Activated naive CD4-positive, alpha-beta T cell treated with anti-CD3 and anti-CD28 coated beads, Interleukin-2, amount 50 U/mL, for 72 hours (primary cell): Measurements from ENCODE around the gene WNT3. TPM values are rescaled to one million over a fixed set of nuclear protein-coding genes. Genes with fewer than 3 reads are reported as not detected.

Experiments
- ATAC-seq, 2 donors: fragments of 150-1000 bp; cut with Tn5 transposase; 2 replicates each; pipeline ENCODE4 v1.10.0; 2021; ENCODE audit warnings: mild to moderate bottlenecking in 2 of 2, moderate library complexity in 2 of 2
- DNase-seq, 2 donors: peaks; one replicate each; pipeline ENCODE4 v3.0.0; 2021 to 2022; ENCODE audit warnings: low spot score in 2 of 2
- H3K27ac Mint-ChIP-seq, 2 donors: one replicate each; pipeline ENCODE4 v1.8.0; 2022; ENCODE audit warnings: mild to moderate bottlenecking in 2 of 2, mixed read lengths in 2 of 2
- H3K36me3 Mint-ChIP-seq, 2 donors: one replicate each; pipeline ENCODE4 v1.8.0; 2022; ENCODE audit warnings: mixed read lengths in 2 of 2
- H3K9me3 Mint-ChIP-seq, 2 donors: one replicate each; pipeline ENCODE4 v1.8.0; 2022; ENCODE audit warnings: mixed read lengths in 2 of 2
- total RNA-seq, 2 donors: library from RNA; stranded (reverse); gene quantifications; one replicate each; pipeline ENCODE4 v1.2.3, GENCODE V29; 2022

The WNT3 gene
- total RNA-seq = under 1 TPM in 1 of 2 donors, not detected in 1; 0.16 TPM

GRCh38 chr17:46818316-46818928, at the start of gene WNT3:
WNT3 (minus strand) TSS chr17:46818692; CDS start chr17:46818597, 95 bp downstream.
- no peak within 1 kb of the TSS for H3K27ac Mint-ChIP-seq
- H3K36me3 Mint-ChIP-seq = peaks cover 8 to 13% of the 10 kb centered on the region in 2 donors
- no peaks in the 10 kb centered on the region for H3K9me3 Mint-ChIP-seq
- ATAC-seq (peak; percentile 76 to 83), DNase-seq (peak in 1 of 2 donors; percentile 56)

GRCh38 chr17:46866747-46867146, 48.3 kb upstream of the WNT3 start:
- DNase-seq (no peak), ATAC-seq (no peak)
- Mint-ChIP-seq H3K27ac (no peak overlapping the region), H3K9me3 (no peaks in the 10 kb centered on the region), H3K36me3 (no peaks in the 10 kb centered on the region)

- DNase-seq (no peak), ATAC-seq (no peak)
- Mint-ChIP-seq H3K36me3 (no peaks in the 10 kb centered on the region), H3K9me3 (no peaks in the 10 kb centered on the region), H3K27ac (no peak overlapping the region)
These were observed 47.8 kb upstream of the WNT3 start for GRCh38 chr17:46866325-46866724.

- Mint-ChIP-seq H3K9me3 (no peaks in the 10 kb centered on the region), H3K36me3 (no peaks in the 10 kb centered on the region), H3K27ac (no peak overlapping the region)
- ATAC-seq (no peak), DNase-seq (no peak)
These were observed 46.6 kb upstream of the WNT3 start for GRCh38 chr17:46865100-46865499.

GRCh38 chr17:46863383-46864121, 45.1 kb upstream of the WNT3 start:
- Mint-ChIP-seq H3K9me3 (no peaks in the 10 kb centered on the region), H3K36me3 (no peaks in the 10 kb centered on the region), H3K27ac (peak overlapping the region in 1 of 2 donors; percentile 22)
- ATAC-seq (no peak), DNase-seq (no peak)

- ATAC-seq (no peak), DNase-seq (no peak)
- no peaks in the 10 kb centered on the region for H3K36me3 Mint-ChIP-seq
- H3K9me3 Mint-ChIP-seq = no peaks in the 10 kb centered on the region
- no peak overlapping the region for H3K27ac Mint-ChIP-seq
These were observed 44.5 kb upstream of the WNT3 start for GRCh38 chr17:46862949-46863348.

- no peak for DNase-seq
- Mint-ChIP-seq H3K27ac (no peak overlapping the region), H3K36me3 (no peaks in the 10 kb centered on the region), H3K9me3 (no peaks in the 10 kb centered on the region)
- ATAC-seq = no peak
These were observed 41.5 kb upstream of the WNT3 start for GRCh38 chr17:46859996-46860395.

GRCh38 chr17:46857600-46857999, 39.1 kb upstream of the WNT3 start:
- DNase-seq (no peak), ATAC-seq (no peak)
- no peak overlapping the region for H3K27ac Mint-ChIP-seq
- H3K36me3 Mint-ChIP-seq = no peaks in the 10 kb centered on the region
- H3K9me3 Mint-ChIP-seq = no peaks in the 10 kb centered on the region

GRCh38 chr17:46854948-46855347, 36.5 kb upstream of the WNT3 start:
- H3K9me3 Mint-ChIP-seq = no peaks in the 10 kb centered on the region
- H3K36me3 Mint-ChIP-seq = no peaks in the 10 kb centered on the region
- no peak for DNase-seq
- no peak overlapping the region for H3K27ac Mint-ChIP-seq
- ATAC-seq = no peak

GRCh38 chr17:46854515-46854914, 36.0 kb upstream of the WNT3 start:
- no peaks in the 10 kb centered on the region for H3K36me3 Mint-ChIP-seq
- H3K27ac Mint-ChIP-seq = no peak overlapping the region
- ATAC-seq = no peak
- H3K9me3 Mint-ChIP-seq = no peaks in the 10 kb centered on the region
- no peak for DNase-seq

GRCh38 chr17:46853896-46854444, 35.5 kb upstream of the WNT3 start:
- Mint-ChIP-seq H3K9me3 (no peaks in the 10 kb centered on the region), H3K36me3 (no peaks in the 10 kb centered on the region), H3K27ac (no peak overlapping the region)
- DNase-seq = no peak
- ATAC-seq = no peak

GRCh38 chr17:46851029-46851741, 32.7 kb upstream of the WNT3 start, which contains the start of gene WNT9B:
WNT9B (plus strand) TSS chr17:46851583; CDS start chr17:46851639, 56 bp downstream.
- ATAC-seq (peak in 1 of 2 donors; percentile 66), DNase-seq (peak in 1 of 2 donors; percentile 26)
- Mint-ChIP-seq H3K36me3 (no peaks in the 10 kb centered on the region), H3K27ac (no peak within 1 kb of the TSS), H3K9me3 (no peaks in the 10 kb centered on the region)

GRCh38 chr17:46850688-46851028, 32.2 kb upstream of the WNT3 start:
- Mint-ChIP-seq H3K27ac (no peak overlapping the region), H3K36me3 (no peaks in the 10 kb centered on the region), H3K9me3 (no peaks in the 10 kb centered on the region)
- no peak for DNase-seq
- ATAC-seq = no peak

GRCh38 chr17:46848534-46848933, 30.0 kb upstream of the WNT3 start:
- Mint-ChIP-seq H3K36me3 (peaks cover 1 to 2% of the 10 kb centered on the region in 2 donors), H3K27ac (no peak overlapping the region), H3K9me3 (peaks cover under 1 to 1% of the 10 kb centered on the region in 2 donors)
- DNase-seq (no peak), ATAC-seq (no peak)

GRCh38 chr17:46847204-46848191, 29.0 kb upstream of the WNT3 start:
- DNase-seq = no peak
- no peak overlapping the region for H3K27ac Mint-ChIP-seq
- peaks cover 12% of the 10 kb centered on the region in 2 donors for H3K36me3 Mint-ChIP-seq
- ATAC-seq = no peak
- H3K9me3 Mint-ChIP-seq = peaks cover 11% of the 10 kb centered on the region in 2 donors

- Mint-ChIP-seq H3K9me3 (peaks cover 11 to 13% of the 10 kb centered on the region in 2 donors), H3K36me3 (peaks cover 13 to 19% of the 10 kb centered on the region in 2 donors), H3K27ac (no peak overlapping the region)
- DNase-seq (no peak), ATAC-seq (no peak)
These were observed 24.3 kb upstream of the WNT3 start for GRCh38 chr17:46842835-46843234.
